BE2C (cell line): ENCODE results near the gene TSKS. TPM values are rescaled to one million over a fixed set of nuclear protein-coding genes. Genes with fewer than 3 reads are reported as not detected.

ENCODE experiments used
- DNase-seq: peaks from one replicate; pipeline ENCODE4 v3.0.0-alpha.2; 2020
- H3K27me3 ChIP-seq: fragments of 250-450 bp; sonication (Bioruptor Pico); 2 replicates; pipeline ENCODE4 v1.5.1; 2020; ENCODE audit warnings: mild to moderate bottlenecking
- H3K36me3 ChIP-seq: fragments of 250-450 bp; sonication (Bioruptor Pico); 2 replicates; pipeline ENCODE4 v1.5.1; 2020; ENCODE audit warnings: mild to moderate bottlenecking
- H3K4me1 ChIP-seq: fragments of 250-450 bp; sonication (Bioruptor Pico); 2 replicates; pipeline ENCODE4 v1.5.1; 2020
- H3K4me3 ChIP-seq: 2 replicates; pipeline ENCODE4 v1.5.1; 2011; ENCODE audit warnings: low read depth, low read length
- H3K9me3 ChIP-seq: fragments of 250-450 bp; sonication (Bioruptor Pico); 2 replicates; pipeline ENCODE4 v1.5.1; 2020
- polyA plus RNA-seq: library from polyadenylated mRNA; unstranded; fragments of >200 nt; gene quantifications from one replicate; pipeline ENCODE4 v1.2.1, GENCODE V29; 2012; ENCODE audit warnings: low read depth, missing spikeins; ENCODE audit not compliant: insufficient read length, insufficient read depth
- TF ChIP-seq, protein P1 (sequence below): IDR thresholded peaks from 2 replicates; pipeline ENCODE4 v1.5.1; 2012; ENCODE audit warnings: mild to moderate bottlenecking, low read depth, low read length

Gene TSKS, protein sequence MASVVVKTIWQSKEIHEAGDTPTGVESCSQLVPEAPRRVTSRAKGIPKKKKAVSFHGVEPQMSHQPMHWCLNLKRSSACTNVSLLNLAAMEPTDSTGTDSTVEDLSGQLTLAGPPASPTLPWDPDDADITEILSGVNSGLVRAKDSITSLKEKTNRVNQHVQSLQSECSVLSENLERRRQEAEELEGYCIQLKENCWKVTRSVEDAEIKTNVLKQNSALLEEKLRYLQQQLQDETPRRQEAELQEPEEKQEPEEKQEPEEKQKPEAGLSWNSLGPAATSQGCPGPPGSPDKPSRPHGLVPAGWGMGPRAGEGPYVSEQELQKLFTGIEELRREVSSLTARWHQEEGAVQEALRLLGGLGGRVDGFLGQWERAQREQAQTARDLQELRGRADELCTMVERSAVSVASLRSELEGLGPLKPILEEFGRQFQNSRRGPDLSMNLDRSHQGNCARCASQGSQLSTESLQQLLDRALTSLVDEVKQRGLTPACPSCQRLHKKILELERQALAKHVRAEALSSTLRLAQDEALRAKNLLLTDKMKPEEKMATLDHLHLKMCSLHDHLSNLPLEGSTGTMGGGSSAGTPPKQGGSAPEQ
- 0.56 TPM for polyA plus RNA-seq

DNA sequence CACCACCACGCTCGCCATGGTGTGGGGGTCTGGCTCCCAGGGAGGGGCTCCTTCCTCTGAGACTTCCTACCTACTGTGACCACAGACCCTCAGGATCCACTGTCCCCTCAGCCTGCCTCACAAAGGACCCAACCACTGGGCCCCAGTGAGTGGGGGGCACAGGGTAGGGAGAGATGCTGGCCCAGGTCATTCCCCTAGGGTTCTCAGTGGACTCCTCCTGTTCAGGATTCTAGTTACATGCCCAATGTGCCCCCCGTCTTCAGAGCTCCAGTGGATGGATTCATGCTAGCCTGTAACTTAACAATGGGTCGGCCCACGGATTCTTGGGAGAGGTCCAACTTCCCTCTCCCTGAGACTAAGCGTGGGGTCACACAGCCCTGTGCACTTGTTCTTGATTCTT lies at the start of gene TSKS:
Gene TSKS, minus strand, starts transcription at position 77 of the 400 bp plus-strand sequence. Its CDS starts 59 bp downstream, at position 18.
- no peaks in the 10 kb centered on the region for H3K27me3 ChIP-seq
- TF ChIP-seq, protein P1, sequence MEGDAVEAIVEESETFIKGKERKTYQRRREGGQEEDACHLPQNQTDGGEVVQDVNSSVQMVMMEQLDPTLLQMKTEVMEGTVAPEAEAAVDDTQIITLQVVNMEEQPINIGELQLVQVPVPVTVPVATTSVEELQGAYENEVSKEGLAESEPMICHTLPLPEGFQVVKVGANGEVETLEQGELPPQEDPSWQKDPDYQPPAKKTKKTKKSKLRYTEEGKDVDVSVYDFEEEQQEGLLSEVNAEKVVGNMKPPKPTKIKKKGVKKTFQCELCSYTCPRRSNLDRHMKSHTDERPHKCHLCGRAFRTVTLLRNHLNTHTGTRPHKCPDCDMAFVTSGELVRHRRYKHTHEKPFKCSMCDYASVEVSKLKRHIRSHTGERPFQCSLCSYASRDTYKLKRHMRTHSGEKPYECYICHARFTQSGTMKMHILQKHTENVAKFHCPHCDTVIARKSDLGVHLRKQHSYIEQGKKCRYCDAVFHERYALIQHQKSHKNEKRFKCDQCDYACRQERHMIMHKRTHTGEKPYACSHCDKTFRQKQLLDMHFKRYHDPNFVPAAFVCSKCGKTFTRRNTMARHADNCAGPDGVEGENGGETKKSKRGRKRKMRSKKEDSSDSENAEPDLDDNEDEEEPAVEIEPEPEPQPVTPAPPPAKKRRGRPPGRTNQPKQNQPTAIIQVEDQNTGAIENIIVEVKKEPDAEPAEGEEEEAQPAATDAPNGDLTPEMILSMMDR = no peak
- H3K4me1 ChIP-seq = 0 out of 2 replicates have a peak, but pooled peaks cover 3% of the 10 kb centered on the region
- DNase-seq = no peak
- no peaks in the 10 kb centered on the region for H3K36me3 ChIP-seq
- no peak within 1 kb of the TSS for H3K4me3 ChIP-seq
- no peaks in the 10 kb centered on the region for H3K9me3 ChIP-seq

- Histone ChIP-seq H3K36me3 (0 out of 2 replicates have a peak, but pooled peaks cover 3% of the 10 kb centered on the region), H3K27me3 (no peaks in the 10 kb centered on the region), H3K4me3 (peak overlapping the region; percentile 75), H3K4me1 (peaks cover 8% of the 10 kb centered on the region), H3K9me3 (no peaks in the 10 kb centered on the region)
- TF ChIP-seq, protein P1 = no peak
- DNase-seq = no peak
These were observed 49.4 kb upstream of the TSKS start for GRCh38 chr19:49812452-49812996.

GRCh38 chr19:49811328-49811727 lies 48.2 kb upstream of the TSKS start:
- DNase-seq = no peak
- Histone ChIP-seq H3K36me3 (0 out of 2 replicates have a peak, but pooled peaks cover 3% of the 10 kb centered on the region), H3K4me1 (peaks cover 8% of the 10 kb centered on the region), H3K9me3 (no peaks in the 10 kb centered on the region), H3K4me3 (no peak overlapping the region), H3K27me3 (no peaks in the 10 kb centered on the region)
- TF ChIP-seq, protein P1 = no peak

DNA sequence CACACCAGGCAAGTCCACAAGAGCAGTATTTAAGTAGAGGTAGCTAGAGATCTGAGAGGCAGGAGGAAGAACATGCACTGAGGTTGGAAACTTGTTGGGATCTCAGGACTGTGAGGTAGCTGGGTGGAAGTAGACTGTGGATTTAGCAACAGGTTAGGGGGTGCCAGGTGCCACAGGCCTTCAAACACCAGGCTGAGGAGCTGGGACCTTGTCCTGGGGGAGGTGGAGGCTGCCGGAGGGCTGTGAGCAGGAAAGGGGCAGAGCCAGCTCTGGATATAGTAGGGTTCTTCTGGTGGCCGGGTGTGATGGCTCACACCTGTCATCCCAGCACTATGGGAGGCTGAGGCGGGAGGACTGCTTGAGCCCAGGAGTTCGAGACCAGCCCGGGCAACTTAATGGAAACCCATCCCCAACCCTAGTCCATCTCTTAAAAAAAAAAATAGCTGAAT lies 46.9 kb upstream of the TSKS start:
- H3K9me3 ChIP-seq = no peaks in the 10 kb centered on the region
- peak overlapping the region; percentile 62; the same call in 1 of the 2 replicates for H3K4me3 ChIP-seq
- TF ChIP-seq, protein P1 = no peak
- 0 out of 2 replicates have a peak, but pooled peaks cover 3% of the 10 kb centered on the region for H3K36me3 ChIP-seq
- no peaks in the 10 kb centered on the region for H3K27me3 ChIP-seq
- H3K4me1 ChIP-seq = peaks cover 8% of the 10 kb centered on the region
- no peak for DNase-seq

DNA sequence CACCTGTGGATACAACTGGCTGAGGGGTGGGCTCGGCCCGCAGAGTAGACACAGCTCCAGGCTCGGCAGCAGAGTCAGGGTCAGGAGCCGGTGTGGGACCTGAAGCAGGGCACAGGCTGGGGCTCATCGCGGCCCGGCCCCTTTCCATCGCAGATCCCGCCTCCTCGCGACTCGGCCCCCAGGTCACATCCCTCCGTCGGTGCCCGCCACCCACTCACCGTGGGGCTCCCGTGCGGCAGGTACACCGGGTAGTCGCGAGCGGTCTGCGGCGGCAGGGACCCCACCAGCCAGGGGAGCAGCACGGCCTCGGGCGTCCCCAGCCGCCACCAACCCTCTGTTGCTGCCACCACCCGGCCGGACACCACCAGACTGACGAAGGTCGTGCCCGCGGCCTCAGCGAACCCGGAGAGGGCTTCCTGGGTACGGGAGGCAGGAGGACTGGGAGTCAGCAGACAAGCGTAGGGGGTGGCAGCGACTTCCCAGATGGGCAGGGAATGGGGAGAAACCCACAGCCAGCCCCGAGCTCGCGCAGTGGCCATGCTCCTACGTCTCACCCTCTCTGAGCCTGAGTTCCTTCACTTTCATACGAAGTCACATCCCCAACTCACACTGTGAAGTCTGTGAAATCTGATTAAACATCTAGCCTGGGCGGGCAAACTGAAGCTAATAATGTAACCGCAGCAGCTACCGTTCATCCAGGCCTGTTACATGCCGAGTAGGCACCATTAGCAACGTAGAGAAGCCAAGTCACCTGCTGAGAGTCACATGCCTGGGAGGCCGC lies 46.2 kb upstream of the TSKS start:
- peak overlapping the region; percentile 62 for H3K4me3 ChIP-seq
- peak; percentile 53 for DNase-seq

More for the DNA sequence above, 46.2 kb upstream of the TSKS start:
- H3K4me1 ChIP-seq = peaks cover 8% of the 10 kb centered on the region
- H3K27me3 ChIP-seq = no peaks in the 10 kb centered on the region
- TF ChIP-seq, protein P1 = peak; percentile 21; the same call in 1 of the 2 replicates
- 0 out of 2 replicates have a peak, but pooled peaks cover 3% of the 10 kb centered on the region for H3K36me3 ChIP-seq
- H3K9me3 ChIP-seq = no peaks in the 10 kb centered on the region
